GM12801 (cell line): Measurements from ENCODE around the gene ARHGAP32.

Experiments used
- TF ChIP-seq, protein P1 (sequence below): IDR thresholded peaks from one replicate; pipeline ENCODE4 v1.5.1; 2011; ENCODE audit warnings: control low read depth; ENCODE audit not compliant: insufficient read length; ENCODE audit errors: extremely low read depth

The ARHGAP32 gene

GRCh38 chr11:129018126-129018525 lies 174.0 kb downstream of the ARHGAP32 start:
- TF ChIP-seq, protein P1, sequence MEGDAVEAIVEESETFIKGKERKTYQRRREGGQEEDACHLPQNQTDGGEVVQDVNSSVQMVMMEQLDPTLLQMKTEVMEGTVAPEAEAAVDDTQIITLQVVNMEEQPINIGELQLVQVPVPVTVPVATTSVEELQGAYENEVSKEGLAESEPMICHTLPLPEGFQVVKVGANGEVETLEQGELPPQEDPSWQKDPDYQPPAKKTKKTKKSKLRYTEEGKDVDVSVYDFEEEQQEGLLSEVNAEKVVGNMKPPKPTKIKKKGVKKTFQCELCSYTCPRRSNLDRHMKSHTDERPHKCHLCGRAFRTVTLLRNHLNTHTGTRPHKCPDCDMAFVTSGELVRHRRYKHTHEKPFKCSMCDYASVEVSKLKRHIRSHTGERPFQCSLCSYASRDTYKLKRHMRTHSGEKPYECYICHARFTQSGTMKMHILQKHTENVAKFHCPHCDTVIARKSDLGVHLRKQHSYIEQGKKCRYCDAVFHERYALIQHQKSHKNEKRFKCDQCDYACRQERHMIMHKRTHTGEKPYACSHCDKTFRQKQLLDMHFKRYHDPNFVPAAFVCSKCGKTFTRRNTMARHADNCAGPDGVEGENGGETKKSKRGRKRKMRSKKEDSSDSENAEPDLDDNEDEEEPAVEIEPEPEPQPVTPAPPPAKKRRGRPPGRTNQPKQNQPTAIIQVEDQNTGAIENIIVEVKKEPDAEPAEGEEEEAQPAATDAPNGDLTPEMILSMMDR, result no peak

- TF ChIP-seq, protein P1, result no peak
Measured at GRCh38 chr11:129013737-129014475, 178.2 kb downstream of the ARHGAP32 start.

DNA sequence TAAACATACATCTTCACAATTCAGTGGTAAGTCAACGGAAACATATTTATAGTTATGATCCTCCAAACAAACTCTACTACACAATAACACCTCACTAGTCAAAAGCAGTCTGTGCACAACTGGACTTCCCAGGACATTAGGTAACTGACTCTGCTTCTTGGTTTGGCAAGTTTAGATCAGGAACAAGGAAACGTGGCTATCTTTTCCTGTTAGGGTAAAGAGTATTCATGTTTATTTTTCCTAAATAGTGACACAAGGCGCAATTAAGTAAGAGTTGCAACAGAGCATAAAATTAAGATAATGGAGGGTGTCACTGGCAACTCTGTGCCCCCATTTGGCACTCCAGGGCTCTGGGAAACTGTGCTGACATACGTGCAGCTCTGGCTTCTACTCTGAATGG lies 179.2 kb downstream of the ARHGAP32 start:
- TF ChIP-seq, protein P1, result no peak

GRCh38 chr11:129006161-129006560 lies 186.0 kb downstream of the ARHGAP32 start:
- TF ChIP-seq, protein P1, result no peak

GRCh38 chr11:128988242-128988970 lies 203.7 kb downstream of the ARHGAP32 start:
- TF ChIP-seq, protein P1, result no peak

GRCh38 chr11:128985880-128986279 lies 206.2 kb downstream of the ARHGAP32 start:
- TF ChIP-seq, protein P1, result no peak

- TF ChIP-seq, protein P1, result no peak
Measured at GRCh38 chr11:128983023-128983422, 209.1 kb downstream of the ARHGAP32 start.
